AG04450 (cell line): ENCODE data around the gene POLR2L. TPM values are rescaled to one million over a fixed set of nuclear protein-coding genes. Genes with fewer than 3 reads are reported as not detected.
A peak's percentile ranks its signal among the peaks of the same experiment; 100 is the strongest.

Experiments
- CTCF ChIA-PET: fragments of 300-600, 350-600 bp; formaldehyde crosslinking; extraction: SDS; loops from one replicate; lab custom pipeline; 2022; ENCODE audit warnings: antibody characterized with exemption, inconsistent platforms; lab: Charles Lee
- POLR2A ChIA-PET: fragments of 350-600 bp; formaldehyde crosslinking; extraction: SDS; loops from one replicate; lab custom pipeline; 2021; ENCODE audit warnings: antibody characterized with exemption, inconsistent platforms; lab: Yijun Ruan, JAX
- DNase-seq: peaks from one replicate; pipeline ENCODE4 v3.0.0-alpha.2; 2011; ENCODE audit warnings: low read depth, low spot score
- H3K27ac ChIP-seq: one replicate; pipeline ENCODE4 v1.5.1; 2012; ENCODE audit warnings: low read depth, low read length, control low read depth
- H3K27me3 ChIP-seq: one replicate; pipeline ENCODE4 v1.6.0; 2012; ENCODE audit warnings: low read length; ENCODE audit not compliant: control insufficient read depth, insufficient read depth
- H3K4me3 ChIP-seq: 2 replicates; pipeline ENCODE4 v1.5.1; 2011; ENCODE audit warnings: mild to moderate bottlenecking, low read depth, low read length, control low read depth
- H3K9me3 ChIP-seq: 2 replicates; pipeline ENCODE4 v1.5.1; 2012; ENCODE audit warnings: low read length; ENCODE audit not compliant: control insufficient read depth, insufficient read depth
- polyA plus RNA-seq: library from polyadenylated mRNA; depleted of rRNA; stranded (reverse); fragments of >200 nt; gene quantifications from 2 replicates; pipeline ENCODE4 v1.2.3, GENCODE V29; 2011
- TF ChIP-seq, protein P1 (sequence below): IDR thresholded peaks from 2 replicates; pipeline ENCODE4 v1.5.1; 2011; ENCODE audit warnings: low read depth, low read length, control low read depth, inconsistent platforms

POLR2L gene
- polyA plus RNA-seq, 1 experiment: 211 TPM

DNA sequence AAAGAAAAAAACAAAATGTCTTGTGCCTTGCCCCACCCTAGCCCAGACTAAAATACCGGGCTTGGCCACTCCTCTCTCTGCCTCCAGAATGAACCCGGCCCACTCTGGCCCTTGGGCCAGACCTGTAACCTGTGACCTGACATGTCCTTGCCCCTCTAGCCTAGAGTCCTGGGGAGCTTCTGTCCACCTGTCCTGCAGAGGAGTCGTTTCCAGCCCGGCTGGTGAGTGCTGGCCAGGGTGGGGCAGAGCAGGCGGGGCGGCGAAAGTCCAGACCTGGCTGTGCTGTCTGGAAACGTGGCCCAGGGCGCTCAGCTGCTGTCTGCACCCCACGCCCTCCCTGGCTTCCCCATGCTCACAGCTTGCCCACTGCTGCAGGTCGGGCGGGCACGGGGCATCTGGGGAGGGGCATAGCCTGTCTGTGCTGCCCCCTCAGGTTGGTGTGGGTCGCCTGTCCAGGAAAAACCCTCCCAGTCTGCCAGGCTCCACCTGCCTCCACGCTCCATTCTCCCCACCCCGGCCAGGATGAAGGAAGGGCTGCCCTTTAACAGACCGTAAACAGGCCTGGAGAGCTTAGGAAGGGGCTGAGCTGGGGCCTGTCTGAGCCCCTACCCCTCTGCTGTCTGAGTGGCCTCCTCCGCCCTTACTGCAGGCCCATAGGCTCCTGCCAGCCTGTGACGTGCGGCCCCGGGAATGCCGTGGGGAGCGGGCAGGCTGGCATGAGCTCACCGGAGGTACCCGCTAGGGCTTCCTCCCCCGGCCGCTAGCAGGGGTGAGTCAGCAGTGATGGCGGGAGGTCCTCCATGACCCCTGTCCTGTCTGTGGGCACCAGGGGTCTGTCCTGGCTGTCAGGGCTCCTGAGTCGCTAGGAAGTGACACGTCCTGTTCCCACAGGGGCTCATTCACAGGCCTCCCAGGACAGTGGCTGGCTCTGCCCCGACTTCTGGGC lies 7.7 kb downstream of the POLR2L start:
- H3K9me3 ChIP-seq: no peaks in the 10 kb centered on the region; the same call in 1 of the 2 replicates
- peak overlapping the region; percentile 77 for H3K4me3 ChIP-seq
- TF ChIP-seq, protein P1, sequence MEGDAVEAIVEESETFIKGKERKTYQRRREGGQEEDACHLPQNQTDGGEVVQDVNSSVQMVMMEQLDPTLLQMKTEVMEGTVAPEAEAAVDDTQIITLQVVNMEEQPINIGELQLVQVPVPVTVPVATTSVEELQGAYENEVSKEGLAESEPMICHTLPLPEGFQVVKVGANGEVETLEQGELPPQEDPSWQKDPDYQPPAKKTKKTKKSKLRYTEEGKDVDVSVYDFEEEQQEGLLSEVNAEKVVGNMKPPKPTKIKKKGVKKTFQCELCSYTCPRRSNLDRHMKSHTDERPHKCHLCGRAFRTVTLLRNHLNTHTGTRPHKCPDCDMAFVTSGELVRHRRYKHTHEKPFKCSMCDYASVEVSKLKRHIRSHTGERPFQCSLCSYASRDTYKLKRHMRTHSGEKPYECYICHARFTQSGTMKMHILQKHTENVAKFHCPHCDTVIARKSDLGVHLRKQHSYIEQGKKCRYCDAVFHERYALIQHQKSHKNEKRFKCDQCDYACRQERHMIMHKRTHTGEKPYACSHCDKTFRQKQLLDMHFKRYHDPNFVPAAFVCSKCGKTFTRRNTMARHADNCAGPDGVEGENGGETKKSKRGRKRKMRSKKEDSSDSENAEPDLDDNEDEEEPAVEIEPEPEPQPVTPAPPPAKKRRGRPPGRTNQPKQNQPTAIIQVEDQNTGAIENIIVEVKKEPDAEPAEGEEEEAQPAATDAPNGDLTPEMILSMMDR: no peak
- ChIA-PET POLR2A (interaction anchor here (0.5 to 4.9 kb wide), 6 partner anchors 9 to 85 kb away, joined by 3 to 66 read pairs (median 8); partner anchors contain the start of genes PNPLA2, POLR2L, RPLP2 and TSPAN4), CTCF (no interaction called here)
- no peak for DNase-seq
- H3K27ac ChIP-seq: peak overlapping the region; percentile 77
- H3K27me3 ChIP-seq: no peaks in the 10 kb centered on the region

DNA sequence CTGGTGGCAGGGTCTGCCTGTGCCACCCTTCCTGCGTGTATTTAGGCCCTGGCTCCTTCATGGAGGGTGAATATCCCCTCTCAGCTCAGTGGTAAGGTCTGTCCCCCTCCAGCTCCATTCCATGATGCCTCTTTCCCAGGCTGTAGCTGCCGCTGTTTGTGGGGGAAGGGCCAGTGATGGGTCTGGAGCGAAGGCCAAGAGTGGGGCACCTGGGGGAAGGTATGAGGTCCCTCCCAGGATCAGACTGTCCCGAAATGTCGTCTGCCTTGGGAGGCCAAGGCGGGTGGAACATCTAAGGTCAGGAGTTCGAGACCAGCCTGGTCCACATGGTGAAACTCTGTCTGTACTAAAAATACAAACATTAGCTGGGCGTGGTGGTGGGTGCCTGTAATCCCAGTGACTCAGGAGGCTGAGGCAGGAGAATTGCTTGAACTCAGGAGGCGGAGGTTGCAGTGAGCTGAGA lies 8.4 kb downstream of the POLR2L start:
- H3K9me3 ChIP-seq: no peaks in the 10 kb centered on the region; the same call in 1 of the 2 replicates
- ChIA-PET CTCF (no interaction called here), POLR2A (interaction anchor here (3.1 to 4.9 kb wide), 2 partner anchors 10 to 14 kb away, joined by 22 to 66 read pairs; partner anchors contain the start of genes PNPLA2, POLR2L and TSPAN4)
- peak overlapping the region; percentile 77 for H3K27ac ChIP-seq
- no peaks in the 10 kb centered on the region for H3K27me3 ChIP-seq
- no peak for DNase-seq
- TF ChIP-seq, protein P1: no peak
- peak overlapping the region; percentile 77 for H3K4me3 ChIP-seq

DNA sequence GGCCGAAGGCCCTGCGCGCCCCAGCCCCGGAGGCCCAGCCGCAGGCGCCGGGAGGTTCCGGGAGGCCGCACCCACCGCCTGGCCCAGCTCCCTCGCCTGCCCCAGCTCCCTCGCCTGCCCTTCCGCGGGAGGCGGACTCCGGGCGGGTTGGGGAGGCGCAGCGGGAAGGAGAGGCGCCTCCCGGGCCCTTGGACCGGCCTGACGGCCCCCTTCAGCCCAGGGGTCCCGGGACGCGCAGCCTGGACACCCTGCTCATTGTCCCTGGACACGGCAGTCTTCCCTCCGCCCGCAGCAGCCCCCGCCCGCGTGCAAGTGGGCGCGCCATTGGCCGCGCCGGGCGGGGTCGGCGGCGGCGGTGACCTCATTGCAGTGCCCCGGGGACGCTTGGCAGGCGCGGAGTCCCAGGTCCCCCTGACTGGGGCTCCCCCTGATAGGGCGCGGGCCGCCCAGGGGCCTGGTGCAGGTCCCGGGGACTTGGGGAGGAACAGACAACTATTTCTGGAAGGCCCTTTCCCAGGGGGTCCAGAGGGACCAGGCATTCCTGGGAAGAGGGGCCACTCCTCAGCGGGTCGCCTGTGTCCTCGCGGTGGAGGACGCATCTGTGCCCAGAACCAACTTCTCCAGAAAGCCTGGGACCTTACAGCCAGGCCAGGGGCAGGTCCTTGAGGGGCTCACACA lies 9.1 kb downstream of the POLR2L start:
- Histone ChIP-seq H3K4me3 (peak overlapping the region; percentile 77), H3K9me3 (no peaks in the 10 kb centered on the region; the same call in 1 of the 2 replicates), H3K27ac (peak overlapping the region; percentile 57), H3K27me3 (no peaks in the 10 kb centered on the region)
- ChIA-PET CTCF (no interaction called here), POLR2A (interaction anchor here (0.7 to 4.9 kb wide), 3 partner anchors 10 to 24 kb away, joined by 4 to 66 read pairs (median 22); partner anchors contain the start of genes PNPLA2, POLR2L, RPLP2 and TSPAN4)
- TF ChIP-seq, protein P1: no peak
- DNase-seq: no peak

DNA sequence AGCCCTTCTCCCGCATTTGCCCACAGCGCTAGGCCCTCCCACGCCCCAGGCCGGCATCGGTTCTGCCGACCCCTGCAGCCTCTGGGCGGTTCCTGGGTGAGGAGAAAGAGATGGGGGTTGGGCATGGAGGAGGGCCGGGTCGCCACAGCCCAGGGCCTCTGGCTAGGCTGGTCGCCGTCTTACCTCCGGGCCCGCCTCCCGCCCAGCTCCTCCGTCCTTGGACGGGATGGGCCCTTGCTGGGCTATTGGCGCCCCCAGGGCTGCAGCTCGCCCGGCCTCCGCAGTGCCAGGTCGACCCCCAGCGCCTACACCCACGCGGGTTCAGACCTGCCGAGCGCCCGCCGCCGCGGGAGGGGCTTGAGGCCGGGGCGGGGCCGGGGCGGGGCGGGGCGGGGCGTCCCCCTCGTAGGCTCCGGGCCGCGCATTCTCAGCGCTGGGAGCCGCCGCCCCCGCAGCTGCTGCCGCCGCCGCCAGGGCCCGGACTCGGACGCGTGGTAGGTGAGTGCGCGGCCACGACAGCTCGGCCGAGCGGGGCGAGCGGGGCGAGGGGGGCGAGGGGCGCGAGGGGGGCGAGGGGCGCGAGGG lies 9.7 kb downstream of the POLR2L start, which contains the start of gene CD151:
TSS of gene CD151 (plus strand) at position 424 of the 585 bp plus-strand sequence. CDS start 3,118 bp downstream, outside the sequence.
- DNase-seq: no peak
- TF ChIP-seq, protein P1: no peak
- H3K9me3 ChIP-seq: no peaks in the 10 kb centered on the region; the same call in 1 of the 2 replicates
- H3K4me3 ChIP-seq: peak within 1 kb of the TSS; percentile 77
- no peaks in the 10 kb centered on the region for H3K27me3 ChIP-seq
- ChIA-PET CTCF (no interaction called here), POLR2A (interaction anchor here (0.7 to 4.9 kb wide), 3 partner anchors 11 to 23 kb away, joined by 4 to 66 read pairs (median 22); partner anchors contain the start of genes PNPLA2, POLR2L, RPLP2 and TSPAN4)
- H3K27ac ChIP-seq: peak within 1 kb of the TSS; percentile 57
